OCI-LY3 (cell line): ENCODE measurements around the gene BCAR3.

ENCODE experiments used
- H2AFZ ChIP-seq: fragments of 200-600, 300-600 bp; shearing (Covaris generic); 2 replicates; pipeline ENCODE4 v1.6.0; 2014; ENCODE audit warnings: antibody characterized with exemption, low read depth, low read length
- H3K27ac ChIP-seq: fragments of 200-600, 300-600 bp; sonication (generic); 2 replicates; pipeline ENCODE4 v1.5.1; 2014; ENCODE audit warnings: mild to moderate bottlenecking, low read length, moderate library complexity, mixed read lengths
- H3K27me3 ChIP-seq: fragments of 200-600, 300-600 bp; sonication (generic); 2 replicates; pipeline ENCODE4 v1.6.1; 2014; ENCODE audit warnings: low read depth, low read length, mixed read lengths
- H3K36me3 ChIP-seq: fragments of 200-600, 300-600 bp; sonication (generic); replicated peaks from 2 replicates; pipeline ENCODE3; 2014; ENCODE audit warnings: low read depth, low read length, mixed read lengths
- H3K4me1 ChIP-seq: fragments of 300-600, 200-600 bp; sonication (generic); 2 replicates; pipeline ENCODE4 v1.6.1; 2014; ENCODE audit warnings: low read length, mixed read lengths
- H3K4me2 ChIP-seq: fragments of 200-600, 300-600 bp; sonication (generic); 2 replicates; pipeline ENCODE4 v1.6.1; 2014; ENCODE audit warnings: low read length, mixed read lengths
- H3K4me3 ChIP-seq: fragments of 300-600, 200-600 bp; sonication (generic); 2 replicates; pipeline ENCODE4 v1.5.1; 2014; ENCODE audit warnings: antibody characterized with exemption, mild to moderate bottlenecking, low read length, moderate library complexity
- H3K79me2 ChIP-seq: fragments of 300-600, 200-600 bp; shearing (Covaris generic); 2 replicates; pipeline ENCODE4 v1.6.1; 2014; ENCODE audit warnings: mild to moderate bottlenecking, low read length, mixed read lengths
- H3K9ac ChIP-seq: fragments of 300-600, 200-600 bp; shearing (Covaris generic); 2 replicates; pipeline ENCODE4 v1.6.0; 2014; ENCODE audit warnings: mild to moderate bottlenecking, low read length, moderate library complexity
- H3K9me3 ChIP-seq: fragments of 200-600, 300-600 bp; shearing (Covaris generic); 2 replicates; pipeline ENCODE4 v1.6.1; 2014; ENCODE audit warnings: low read length, mixed read lengths; ENCODE audit not compliant: insufficient read depth
- H4K20me1 ChIP-seq: fragments of 200-600, 300-600 bp; sonication (generic); 2 replicates; pipeline ENCODE4 v1.6.1; 2016; ENCODE audit warnings: low read length, mixed read lengths; ENCODE audit not compliant: insufficient read depth
- CTCF ChIP-seq: fragments of 200-600, 300-600 bp; sonication (generic); IDR thresholded peaks from 2 replicates; pipeline ENCODE4 v1.5.1; 2014; ENCODE audit warnings: antibody characterized with exemption, low read length, low read depth
- EZH2phosphoT487 ChIP-seq: fragments of 200-600 bp; shearing (Covaris generic); IDR thresholded peaks from 2 replicates; pipeline ENCODE4 v1.6.1; 2018; ENCODE audit warnings: antibody characterized with exemption, mixed run types, low read depth

The BCAR3 gene

GRCh38 chr1:93710499-93711453 is 29.1 kb upstream of the BCAR3 start:
- H3K9ac ChIP-seq: no peak overlapping the region
- H4K20me1 ChIP-seq: no peaks in the 10 kb centered on the region
- no peak for TF ChIP-seq EZH2phosphoT487
- TF ChIP-seq CTCF: no peak
- H3K9me3 ChIP-seq: no peaks in the 10 kb centered on the region
- H3K4me1 ChIP-seq: peaks cover 65% of the 10 kb centered on the region
- H3K4me2 ChIP-seq: no peak overlapping the region
- no peak overlapping the region for H3K4me3 ChIP-seq
- H3K27me3 ChIP-seq: no peaks in the 10 kb centered on the region
- no peak overlapping the region for H2AFZ ChIP-seq
- H3K36me3 ChIP-seq: no peaks in the 10 kb centered on the region
- no peaks in the 10 kb centered on the region for H3K79me2 ChIP-seq
- no peak overlapping the region for H3K27ac ChIP-seq

- Histone ChIP-seq H3K4me2 (peak overlapping the region; percentile 93), H3K4me3 (peak overlapping the region; percentile 52), H3K4me1 (peaks cover 72% of the 10 kb centered on the region), H3K9me3 (no peaks in the 10 kb centered on the region), H4K20me1 (no peaks in the 10 kb centered on the region), H3K79me2 (no peaks in the 10 kb centered on the region), H3K9ac (peak overlapping the region; percentile 91), H3K36me3 (no peaks in the 10 kb centered on the region), H3K27me3 (no peaks in the 10 kb centered on the region), H2AFZ (peak overlapping the region; percentile 46; the same call in 1 of the 2 replicates), H3K27ac (peak overlapping the region; percentile 99)
- TF ChIP-seq EZH2phosphoT487 (no peak), CTCF (no peak)
These were observed 27.3 kb upstream of the BCAR3 start for GRCh38 chr1:93708734-93709481.

GRCh38 chr1:93707956-93708355 is 26.3 kb upstream of the BCAR3 start:
- Histone ChIP-seq H4K20me1 (no peaks in the 10 kb centered on the region), H3K36me3 (no peaks in the 10 kb centered on the region), H3K4me2 (peak overlapping the region; percentile 93), H3K4me1 (peaks cover 76% of the 10 kb centered on the region), H3K27ac (peak overlapping the region; percentile 99), H3K9ac (peak overlapping the region; percentile 91), H2AFZ (no peak overlapping the region), H3K79me2 (no peaks in the 10 kb centered on the region), H3K9me3 (no peaks in the 10 kb centered on the region), H3K4me3 (peak overlapping the region; percentile 53), H3K27me3 (no peaks in the 10 kb centered on the region)
- TF ChIP-seq CTCF: no peak
- TF ChIP-seq EZH2phosphoT487: no peak
